GM19328 (cell line): ENCODE data around the gene TEDC2.
A peak's percentile ranks its signal among the peaks of the same experiment; 100 is the strongest.

ENCODE experiments used
- ATAC-seq: cut with Tn5 transposase; IDR thresholded peaks from one replicate; pipeline ENCODE4 v1.9.1; 2021; ENCODE audit warnings: mild to moderate bottlenecking, moderate library complexity; ENCODE audit not compliant: unreplicated experiment

The TEDC2 gene

DNA sequence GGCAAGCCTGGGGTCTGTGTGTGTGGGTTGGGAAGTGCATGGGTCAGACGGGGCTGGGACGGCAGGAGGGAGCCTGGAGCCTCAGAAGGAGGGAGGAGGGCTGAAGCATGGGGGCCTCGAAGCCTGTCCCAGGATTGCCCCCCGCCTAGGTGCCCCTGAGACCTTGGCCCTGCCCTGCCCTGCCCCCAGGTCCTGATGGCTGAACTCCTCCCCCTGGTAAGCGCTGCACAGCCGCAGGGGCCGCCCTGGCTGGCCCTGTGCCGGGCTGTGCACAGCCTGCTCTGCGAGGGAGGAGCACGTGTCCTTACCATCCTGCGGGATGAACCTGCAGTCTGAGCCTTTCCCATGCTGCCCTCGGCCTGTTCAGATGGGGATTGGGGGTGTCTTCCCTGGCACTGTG, 4.4 kb downstream of the TEDC2 start:
- ATAC-seq: no peak

DNA sequence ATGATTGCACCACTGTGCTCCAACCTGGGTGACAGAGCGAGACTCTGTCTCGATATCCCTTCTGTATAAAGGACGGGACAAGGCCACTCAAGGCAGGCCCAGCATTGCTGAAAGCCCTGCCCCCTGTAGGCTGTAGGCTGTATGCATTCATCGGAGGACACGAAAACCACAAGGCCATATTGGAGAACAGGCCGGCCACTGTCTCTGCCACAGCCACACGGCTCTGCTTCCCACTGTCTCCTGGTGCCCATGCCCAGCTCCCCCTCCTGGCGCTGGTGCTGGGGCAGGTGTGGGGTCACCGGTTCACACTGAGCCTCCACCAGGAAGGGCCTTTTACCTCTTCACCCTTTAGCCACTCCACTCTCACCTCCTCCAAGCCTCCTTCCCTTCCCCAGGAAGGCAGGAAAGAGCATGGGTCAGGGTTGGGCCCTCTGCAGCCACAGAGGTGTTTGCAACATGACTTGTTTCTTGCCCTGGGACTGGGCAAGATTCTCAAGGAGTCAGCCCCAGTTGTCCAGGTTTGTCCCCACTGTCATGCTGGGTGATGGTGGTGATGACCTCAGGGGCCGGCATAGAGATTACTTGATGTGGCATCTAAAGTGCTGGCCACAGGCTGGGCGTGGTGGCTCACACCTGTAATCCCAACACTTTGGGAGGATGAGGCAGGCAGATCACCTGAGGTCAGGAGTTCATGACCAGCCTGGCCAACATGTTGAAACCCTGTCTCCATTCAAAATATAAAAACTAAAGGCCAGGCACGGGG, 5.9 kb downstream of the TEDC2 start:
- no peak for ATAC-seq

DNA sequence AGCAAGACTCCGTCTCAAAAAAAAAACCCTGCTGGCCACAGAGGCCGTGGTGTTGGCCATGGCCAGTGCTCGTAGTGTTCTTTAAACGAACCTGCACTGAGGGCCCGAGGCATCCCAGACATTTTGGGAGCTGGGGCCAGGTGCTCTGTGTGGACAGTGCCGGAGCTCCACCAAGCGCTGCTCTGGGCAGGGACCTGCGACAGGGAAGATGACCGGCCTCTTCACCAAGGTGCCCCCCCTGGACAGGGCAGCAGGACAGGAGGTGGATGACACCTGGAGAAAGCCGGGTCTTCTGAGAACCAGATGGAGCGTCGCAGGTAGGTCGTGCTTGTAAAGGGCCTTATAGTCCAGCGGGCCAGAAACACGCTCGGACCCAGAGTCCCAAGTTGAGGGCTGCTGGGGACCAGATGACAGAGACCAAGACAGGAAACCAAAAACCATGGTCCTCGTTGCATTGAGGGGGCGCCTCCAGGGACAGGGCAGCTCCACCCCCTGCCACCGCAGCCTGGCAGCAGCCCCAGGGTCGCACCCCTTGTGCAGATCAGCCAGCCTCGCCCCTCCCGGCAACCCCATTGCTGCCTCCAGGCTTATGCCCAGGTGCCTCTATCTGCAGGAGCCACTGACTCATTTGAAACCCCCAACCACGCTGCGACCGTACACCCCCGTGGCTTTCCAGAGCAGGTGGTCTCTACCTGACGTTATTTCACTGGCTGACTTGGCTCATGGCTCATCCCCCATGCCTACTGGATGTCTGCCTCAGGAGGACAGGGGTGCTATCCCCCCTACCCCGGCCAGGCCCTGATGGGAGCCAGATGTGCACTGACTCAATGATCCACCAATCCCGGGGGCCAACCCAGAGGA, 7.0 kb downstream of the TEDC2 start:
- no peak for ATAC-seq

DNA sequence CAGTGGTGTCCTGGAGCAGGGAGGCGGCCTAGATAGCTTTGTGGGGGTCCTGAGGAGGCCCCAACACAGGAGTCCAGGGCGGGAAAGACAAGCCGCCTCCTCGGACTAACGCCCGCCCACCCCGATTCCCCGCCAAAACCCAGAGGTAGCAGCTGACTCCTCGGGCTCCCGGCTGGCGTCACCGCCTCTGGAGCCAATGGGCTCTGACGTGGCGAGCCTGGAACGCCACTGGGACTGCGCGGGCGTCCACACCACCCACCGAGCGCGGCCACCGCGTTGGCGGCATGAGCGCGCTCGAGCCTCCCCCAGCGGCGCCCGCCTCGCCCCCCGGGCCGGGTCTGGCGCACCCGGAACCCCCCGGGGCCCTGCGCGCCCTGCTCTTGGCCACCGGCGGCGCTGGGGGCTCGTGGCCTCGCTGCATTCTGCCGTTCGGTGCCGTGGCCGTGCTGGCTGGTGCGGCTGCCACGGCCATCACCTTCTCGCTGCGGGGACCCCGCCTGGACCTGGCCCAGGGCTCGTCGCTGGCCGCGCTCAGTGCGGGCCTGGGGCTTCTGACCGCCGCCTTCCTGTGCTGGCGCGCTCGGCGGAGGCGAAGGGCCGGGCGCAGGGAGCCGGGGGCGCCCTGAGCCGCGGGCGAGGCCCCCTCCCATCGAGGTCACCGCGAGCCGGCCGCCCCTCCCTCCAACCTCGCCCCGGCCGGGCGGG, 7.8 kb downstream of the TEDC2 start:
- no peak for ATAC-seq

DNA sequence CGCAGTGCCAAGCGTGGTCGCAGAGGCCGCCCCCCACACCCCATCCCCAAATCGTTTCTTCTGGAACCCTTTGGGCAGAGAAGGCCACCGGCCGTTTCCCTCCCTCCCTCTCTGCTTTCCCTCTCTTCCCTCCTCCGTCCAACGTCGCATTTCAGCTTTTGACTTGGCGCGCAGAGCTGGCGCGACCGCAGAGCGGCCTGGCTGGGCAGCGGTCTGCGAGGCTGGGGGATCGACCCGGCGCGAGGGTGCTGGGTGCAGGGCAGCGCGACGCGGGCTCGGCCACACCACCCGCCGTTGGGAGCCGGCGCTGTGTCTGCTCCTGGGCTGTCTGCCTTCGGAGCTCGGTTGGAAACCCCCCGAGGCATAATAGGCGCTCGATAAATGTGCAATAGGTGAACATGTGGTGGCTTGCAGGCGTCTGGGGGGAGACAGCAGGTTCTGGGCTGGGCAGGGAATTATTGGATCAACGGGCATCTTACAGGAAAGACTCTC, 8.4 kb downstream of the TEDC2 start:
- ATAC-seq: no peak

DNA sequence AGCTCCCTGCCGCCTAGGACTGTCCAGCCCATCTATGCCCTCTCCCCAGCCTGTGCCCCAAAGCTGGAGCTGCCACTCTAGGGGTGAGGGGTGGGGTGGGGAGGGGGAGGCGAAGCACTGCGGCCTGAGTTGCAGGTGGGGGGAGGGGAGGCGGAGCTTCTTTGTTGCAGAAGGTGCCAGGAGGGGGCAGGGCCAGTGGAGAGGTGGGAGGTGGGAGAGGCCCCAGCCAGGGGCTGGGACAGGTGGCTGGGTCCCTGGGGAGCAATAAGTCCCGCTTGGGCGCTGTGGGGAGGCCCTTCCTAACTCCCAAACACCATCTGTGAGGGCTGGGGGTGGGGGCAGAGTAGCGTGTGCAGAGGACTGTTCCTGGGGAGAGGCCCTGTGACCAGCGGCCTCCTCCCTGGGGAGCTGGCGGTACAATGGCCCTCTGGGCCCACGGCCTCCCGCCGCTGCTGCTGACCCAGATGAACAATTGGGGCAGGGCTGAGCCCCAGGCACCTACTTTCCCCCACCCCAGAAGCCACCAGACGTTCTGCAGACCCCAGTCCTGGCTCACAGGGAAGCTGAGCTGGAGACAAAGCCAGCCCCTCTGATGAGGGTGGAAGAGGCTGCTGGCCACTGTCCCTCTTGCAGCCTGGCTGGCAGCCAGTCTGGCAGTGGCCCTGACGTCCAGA, 9.0 kb downstream of the TEDC2 start:
- no peak for ATAC-seq

DNA sequence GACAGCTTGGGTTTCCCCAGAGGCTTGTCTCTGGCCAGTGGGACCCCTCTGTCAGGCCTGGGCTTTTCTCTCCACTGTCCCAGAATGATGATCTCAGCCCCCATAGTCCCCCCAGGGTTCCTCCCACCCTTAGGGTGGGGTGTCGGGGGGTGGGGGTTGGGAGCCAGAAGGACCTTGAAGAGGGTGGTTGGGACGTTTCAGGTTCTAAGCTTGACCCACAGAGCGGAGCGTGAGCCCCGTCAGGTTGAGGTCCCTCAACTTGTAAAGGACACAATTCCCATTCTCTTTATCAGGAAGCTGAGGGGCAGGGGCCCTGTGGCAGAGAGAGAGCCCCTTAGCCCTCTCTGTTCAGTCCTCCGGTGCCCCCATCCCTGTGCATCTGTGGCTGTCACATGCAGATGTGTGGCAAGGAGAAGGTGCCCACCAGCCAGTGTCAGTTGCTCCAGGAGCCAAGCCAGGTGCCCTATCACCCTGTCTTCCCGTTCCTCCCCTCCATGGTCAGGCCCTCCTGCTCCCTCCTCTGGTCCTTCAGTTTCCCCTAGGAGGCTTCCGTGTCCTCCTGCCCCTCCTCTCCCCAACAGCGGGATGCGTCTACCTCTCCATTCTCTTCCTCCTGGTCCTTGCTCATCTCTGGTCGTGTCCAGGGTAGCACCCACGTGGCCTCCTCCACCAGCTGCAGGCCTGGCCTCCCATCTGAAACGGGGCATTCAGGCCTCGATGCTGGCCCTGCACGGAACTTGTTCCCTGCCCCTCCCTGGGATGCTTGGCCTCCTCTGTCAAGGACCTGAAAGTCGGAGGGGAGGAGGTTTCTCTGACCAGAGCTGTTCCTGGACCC, 9.7 kb downstream of the TEDC2 start:
- ATAC-seq: no peak

DNA sequence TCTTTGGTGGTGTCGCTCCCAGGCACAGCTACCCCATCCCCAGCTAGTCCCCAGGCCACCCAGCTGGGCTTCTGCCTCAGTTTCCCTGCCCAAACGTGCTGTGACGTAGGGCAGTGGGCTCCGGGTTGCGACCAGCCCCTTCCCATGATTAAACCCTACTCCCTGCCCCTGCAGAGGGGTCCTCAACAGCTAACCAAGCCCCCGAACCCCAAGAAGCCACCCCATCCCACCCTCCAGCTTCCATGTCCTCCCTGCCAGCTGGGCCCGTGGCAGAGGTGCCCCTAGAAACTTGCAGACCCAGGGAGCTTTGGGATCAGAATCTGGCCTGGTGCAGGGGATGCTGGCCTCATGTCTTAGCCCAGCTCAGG, 10.3 kb downstream of the TEDC2 start:
- no peak for ATAC-seq

DNA sequence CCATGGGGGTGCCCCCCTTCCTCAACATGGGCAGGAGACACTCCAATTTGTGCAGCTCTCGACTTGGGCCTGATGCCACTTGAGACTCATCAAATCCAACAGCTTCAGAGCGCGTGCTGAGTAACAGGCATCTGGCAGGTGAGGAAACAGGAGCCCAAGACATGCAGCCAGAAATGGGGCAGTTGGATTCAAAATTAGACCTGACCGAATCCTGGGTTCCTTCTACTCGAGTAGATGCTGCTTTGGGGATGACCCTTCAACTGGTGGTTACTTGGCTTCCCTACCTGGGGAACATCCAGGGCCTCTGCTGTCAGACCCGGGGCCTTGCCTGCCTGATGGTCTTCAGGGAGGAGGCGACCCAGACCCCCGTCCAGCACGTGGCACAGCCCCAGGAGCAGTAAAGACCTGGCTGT, 10.7 kb downstream of the TEDC2 start:
- ATAC-seq: no peak

DNA sequence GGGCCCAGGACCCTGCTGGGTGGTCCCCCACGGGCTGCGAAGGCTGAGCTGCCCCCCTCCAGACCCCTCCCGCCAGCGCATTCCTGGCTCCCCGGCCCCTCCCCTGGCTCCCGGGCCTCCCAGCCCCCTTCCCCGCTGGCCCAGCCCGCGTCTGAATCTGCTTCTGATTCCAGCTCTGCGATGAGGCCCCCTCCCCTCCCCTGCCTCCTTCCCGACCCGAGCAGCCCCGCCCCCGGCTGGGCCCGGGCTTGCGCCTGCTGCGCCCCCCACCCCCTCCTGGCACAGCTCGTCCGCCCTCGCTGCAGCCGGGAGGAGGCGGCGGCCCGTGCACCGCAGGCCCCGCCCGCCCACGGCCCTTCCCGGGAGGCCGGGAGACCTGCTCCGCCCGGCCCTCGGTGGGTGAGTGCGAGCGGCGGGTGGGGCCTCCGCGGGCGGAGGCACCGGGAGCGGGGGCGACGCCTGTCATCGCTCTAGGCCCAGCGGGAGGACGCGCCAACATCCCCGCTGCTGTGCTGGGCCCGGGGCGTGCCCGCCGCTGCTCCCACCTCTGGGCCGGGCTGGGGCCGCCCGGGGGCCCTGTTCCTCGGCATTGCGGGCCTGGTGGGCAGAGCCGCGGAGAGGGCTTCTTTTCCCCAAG, 11.2 kb downstream of the TEDC2 start, which contains the start of gene NTN3:
NTN3 (plus strand) TSS at position 282 of the 637 bp plus-strand sequence. CDS start 405 bp downstream, outside the sequence.
- no peak for ATAC-seq

DNA sequence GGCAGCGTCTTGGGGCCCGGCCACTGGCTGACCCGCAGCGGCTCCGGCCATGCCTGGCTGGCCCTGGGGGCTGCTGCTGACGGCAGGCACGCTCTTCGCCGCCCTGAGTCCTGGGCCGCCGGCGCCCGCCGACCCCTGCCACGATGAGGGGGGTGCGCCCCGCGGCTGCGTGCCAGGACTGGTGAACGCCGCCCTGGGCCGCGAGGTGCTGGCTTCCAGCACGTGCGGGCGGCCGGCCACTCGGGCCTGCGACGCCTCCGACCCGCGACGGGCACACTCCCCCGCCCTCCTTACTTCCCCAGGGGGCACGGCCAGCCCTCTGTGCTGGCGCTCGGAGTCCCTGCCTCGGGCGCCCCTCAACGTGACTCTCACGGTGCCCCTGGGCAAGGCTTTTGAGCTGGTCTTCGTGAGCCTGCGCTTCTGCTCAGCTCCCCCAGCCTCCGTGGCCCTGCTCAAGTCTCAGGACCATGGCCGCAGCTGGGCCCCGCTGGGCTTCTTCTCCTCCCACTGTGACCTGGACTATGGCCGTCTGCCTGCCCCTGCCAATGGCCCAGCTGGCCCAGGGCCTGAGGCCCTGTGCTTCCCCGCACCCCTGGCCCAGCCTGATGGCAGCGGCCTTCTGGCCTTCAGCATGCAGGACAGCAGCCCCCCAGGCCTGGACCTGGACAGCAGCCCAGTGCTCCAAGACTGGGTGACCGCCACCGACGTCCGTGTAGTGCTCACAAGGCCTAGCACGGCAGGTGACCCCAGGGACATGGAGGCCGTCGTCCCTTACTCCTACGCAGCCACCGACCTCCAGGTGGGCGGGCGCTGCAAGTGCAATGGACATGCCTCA, 12.0 kb downstream of the TEDC2 start:
- no peak for ATAC-seq

DNA sequence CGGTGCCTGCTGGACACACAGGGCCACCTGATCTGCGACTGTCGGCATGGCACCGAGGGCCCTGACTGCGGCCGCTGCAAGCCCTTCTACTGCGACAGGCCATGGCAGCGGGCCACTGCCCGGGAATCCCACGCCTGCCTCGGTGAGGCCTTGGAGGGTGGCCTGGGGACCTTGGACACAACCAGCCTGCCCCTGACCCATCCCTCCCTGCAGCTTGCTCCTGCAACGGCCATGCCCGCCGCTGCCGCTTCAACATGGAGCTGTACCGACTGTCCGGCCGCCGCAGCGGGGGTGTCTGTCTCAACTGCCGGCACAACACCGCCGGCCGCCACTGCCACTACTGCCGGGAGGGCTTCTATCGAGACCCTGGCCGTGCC, 12.6 kb downstream of the TEDC2 start:
- ATAC-seq: no peak

DNA sequence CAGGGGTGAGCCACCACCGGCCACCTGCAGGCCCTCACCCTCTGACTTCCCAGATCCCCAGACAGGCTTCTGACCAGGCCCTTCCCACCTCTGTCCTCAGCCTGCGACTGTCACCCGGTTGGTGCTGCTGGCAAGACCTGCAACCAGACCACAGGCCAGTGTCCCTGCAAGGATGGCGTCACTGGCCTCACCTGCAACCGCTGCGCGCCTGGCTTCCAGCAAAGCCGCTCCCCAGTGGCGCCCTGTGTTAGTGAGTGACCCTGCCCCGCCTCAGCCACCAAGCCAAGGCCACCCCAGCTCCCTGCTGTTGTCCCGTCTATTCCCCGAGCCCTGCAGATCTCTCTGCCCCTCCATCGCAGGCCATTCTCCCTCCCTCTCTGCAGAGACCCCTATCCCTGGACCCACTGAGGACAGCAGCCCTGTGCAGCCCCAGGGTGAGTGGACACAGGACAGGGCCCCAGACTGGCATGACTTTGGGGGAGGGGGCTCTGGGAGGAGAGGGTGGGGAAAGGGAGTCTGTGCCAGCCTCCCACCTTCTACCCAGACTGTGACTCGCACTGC, 13.1 kb downstream of the TEDC2 start:
- ATAC-seq: no peak

DNA sequence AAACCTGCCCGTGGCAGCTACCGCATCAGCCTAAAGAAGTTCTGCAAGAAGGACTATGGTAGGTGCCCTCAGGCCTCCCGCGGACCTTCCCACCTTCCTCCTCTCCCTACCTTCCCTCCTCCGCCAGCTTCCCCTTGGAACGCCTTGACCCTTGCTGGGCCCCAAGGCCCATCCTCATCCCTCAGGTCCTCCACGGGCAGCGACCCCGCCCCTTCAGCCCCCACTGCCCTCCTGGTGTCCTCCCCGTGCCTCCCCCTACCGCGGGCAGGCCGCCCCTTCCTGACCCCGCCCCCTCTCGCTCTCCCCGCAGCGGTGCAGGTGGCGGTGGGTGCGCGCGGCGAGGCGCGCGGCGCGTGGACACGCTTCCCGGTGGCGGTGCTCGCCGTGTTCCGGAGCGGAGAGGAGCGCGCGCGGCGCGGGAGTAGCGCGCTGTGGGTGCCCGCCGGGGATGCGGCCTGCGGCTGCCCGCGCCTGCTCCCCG, 13.6 kb downstream of the TEDC2 start:
- ATAC-seq: no peak

DNA sequence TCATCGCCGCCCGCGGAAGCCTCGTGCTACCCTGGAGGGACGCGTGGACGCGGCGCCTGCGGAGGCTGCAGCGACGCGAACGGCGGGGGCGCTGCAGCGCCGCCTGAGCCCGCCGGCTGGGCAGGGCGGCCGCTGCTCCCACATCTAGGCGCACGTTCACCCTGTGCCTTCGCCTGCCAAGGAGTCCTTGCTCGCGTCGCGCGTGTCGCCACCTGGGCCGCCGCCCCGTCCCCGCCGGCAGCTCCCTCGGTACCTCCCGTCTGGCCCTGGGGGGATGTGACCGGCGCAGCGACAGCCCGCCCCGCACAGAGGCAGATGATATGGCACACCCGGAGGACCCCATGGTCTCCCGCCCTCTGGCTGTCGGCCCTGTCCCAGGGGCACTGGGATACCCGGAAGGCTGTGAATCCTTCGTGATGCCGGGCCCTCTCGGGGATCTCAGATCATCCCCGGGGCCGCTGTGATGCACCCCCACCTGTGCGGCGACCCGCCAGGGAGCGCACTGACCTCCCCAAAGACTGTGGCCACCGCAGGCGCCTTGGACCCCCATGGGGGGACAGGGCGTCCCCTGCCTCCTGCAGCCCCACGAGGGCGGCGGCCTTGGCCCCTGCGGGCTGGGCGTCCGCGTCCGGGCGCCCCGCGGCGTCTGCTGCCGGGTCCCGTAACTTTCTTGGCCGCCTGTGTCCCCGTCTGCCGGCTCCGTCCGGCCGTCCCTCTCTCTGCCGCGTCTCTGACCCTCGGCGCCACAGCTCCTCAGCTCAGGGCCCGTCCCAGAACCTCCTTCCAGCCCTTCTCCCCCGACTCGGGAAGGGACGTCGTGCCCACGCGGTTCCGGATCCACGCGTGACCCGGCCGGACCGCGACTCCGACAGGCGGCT, 14.3 kb downstream of the TEDC2 start:
- peak; percentile 13 for ATAC-seq

DNA sequence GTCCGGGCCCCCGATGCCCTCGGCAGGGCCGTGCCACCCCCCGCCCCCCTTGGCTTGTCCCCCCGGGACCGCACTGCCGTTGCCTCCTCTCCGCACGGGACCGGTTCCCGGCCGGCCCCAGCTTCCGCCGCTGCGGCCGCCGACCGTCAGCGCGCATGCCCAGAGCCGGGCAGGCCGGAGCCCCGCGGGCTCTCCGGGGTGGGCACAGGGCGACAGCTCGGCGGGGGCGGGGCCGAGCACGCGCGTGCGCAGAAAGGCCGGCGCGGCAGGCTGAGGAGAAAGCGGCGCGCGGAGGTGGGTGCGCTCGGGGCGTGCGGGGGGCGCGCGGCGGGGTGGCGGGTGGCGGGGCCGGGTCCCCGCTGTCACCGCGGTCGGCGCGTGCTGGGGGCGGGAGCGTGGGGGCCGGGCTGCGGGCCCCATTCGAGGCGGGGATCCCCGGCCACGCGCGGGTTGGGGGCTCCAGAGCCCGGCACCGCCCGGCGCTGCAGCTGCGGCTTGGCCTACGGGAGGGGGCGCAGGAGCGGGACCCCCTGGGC, 15.0 kb downstream of the TEDC2 start, which contains the start of gene TBC1D24:
TBC1D24 (plus strand) TSS at position 251 of the 536 bp plus-strand sequence. CDS start 21,022 bp downstream, outside the sequence.
- ATAC-seq: peak; percentile 64
